WTC11 (cell line): ENCODE data around the gene DEFB127. TPM values are rescaled to one million over a fixed set of nuclear protein-coding genes. Genes with fewer than 3 reads are reported as not detected.
"Not testable (repeated sequence)": the region's sequence is repeated elsewhere in the genome, so short reads cannot be mapped to it uniquely, and the experiment has no call there.

Source experiments
- ATAC-seq: fragments of 200-7000 bp; cut with Tn5 transposase; 2 replicates; pipeline ENCODE4 v1.10.0; 2021; ENCODE audit warnings: mild to moderate bottlenecking, moderate library complexity
- CTCF ChIA-PET: fragments of 300-600 bp; sonication (Branson Sonifier 250); formaldehyde crosslinking; loops from one replicate; lab custom pipeline; 2021; ENCODE audit warnings: antibody characterized with exemption; lab: Charles Lee
- POLR2A ChIA-PET: fragments of 350-600 bp; sonication (Branson Sonifier 250); formaldehyde crosslinking; loops from one replicate; lab custom pipeline; 2021; ENCODE audit warnings: antibody characterized with exemption; lab: Charles Lee
- DNase-seq: peaks from one replicate; pipeline ENCODE4 v3.0.0; 2021; ENCODE audit warnings: low spot score
- H3K27ac Mint-ChIP-seq: 2 replicates; pipeline ENCODE4 v1.8.0; 2021; ENCODE audit warnings: mixed read lengths
- H3K27me3 Mint-ChIP-seq: 2 replicates; pipeline ENCODE4 v1.8.0; 2021; ENCODE audit warnings: low read depth, mild to moderate bottlenecking, moderate library complexity, mixed read lengths
- H3K36me3 Mint-ChIP-seq: 2 replicates; pipeline ENCODE4 v1.8.0; 2021; ENCODE audit warnings: mixed read lengths
- H3K4me1 Mint-ChIP-seq: 2 replicates; pipeline ENCODE4 v1.8.0; 2022; ENCODE audit warnings: mixed read lengths
- H3K4me3 Mint-ChIP-seq: 2 replicates; pipeline ENCODE4 v1.8.0; 2021; ENCODE audit warnings: mild to moderate bottlenecking, moderate library complexity, mixed read lengths
- H3K9me3 Mint-ChIP-seq: 2 replicates; pipeline ENCODE4 v1.8.0; 2021; ENCODE audit warnings: mixed read lengths
- ATF1 ChIP-seq: sonication (generic); formaldehyde crosslinking; IDR thresholded peaks from 2 replicates; pipeline ENCODE4 v1.8.1; 2023; ENCODE audit warnings: mild to moderate bottlenecking, moderate library complexity, missing genetic modification reagents
- FOXK1 ChIP-seq: sonication (generic); formaldehyde crosslinking; IDR thresholded peaks from 2 replicates; pipeline ENCODE4 v1.8.0; 2022; ENCODE audit warnings: mild to moderate bottlenecking, moderate library complexity, missing genetic modification reagents
- JAZF1 ChIP-seq: fragments of 250-450 bp; sonication (Bioruptor Pico); IDR thresholded peaks from 2 replicates; pipeline ENCODE4 v1.9.0; 2021; ENCODE audit warnings: moderate library complexity, mild to moderate bottlenecking, inconsistent platforms
- JUN ChIP-seq: sonication (generic); formaldehyde crosslinking; IDR thresholded peaks from 2 replicates; pipeline ENCODE4 v1.8.0; 2023; ENCODE audit warnings: mild to moderate bottlenecking, missing genetic modification reagents
- PRDM15 ChIP-seq: sonication (generic); formaldehyde crosslinking; IDR thresholded peaks from 2 replicates; pipeline ENCODE4 v1.8.0; 2022; ENCODE audit warnings: missing genetic modification reagents
- SMAD3 ChIP-seq: sonication (generic); formaldehyde crosslinking; IDR thresholded peaks from 2 replicates; pipeline ENCODE4 v1.8.0; 2022; ENCODE audit warnings: missing genetic modification reagents, mild to moderate bottlenecking, borderline replicate concordance
- SMAD4 ChIP-seq: sonication (generic); formaldehyde crosslinking; IDR thresholded peaks from 2 replicates; pipeline ENCODE4 v1.8.0; 2022; ENCODE audit warnings: mild to moderate bottlenecking, missing genetic modification reagents
- STAT6 ChIP-seq: sonication (generic); formaldehyde crosslinking; conservative IDR thresholded peaks from 2 replicates; pipeline ENCODE4 v1.8.1; 2023; ENCODE audit warnings: mild to moderate bottlenecking, low read depth, missing genetic modification reagents, moderate library complexity
- TEAD1 ChIP-seq: sonication (generic); formaldehyde crosslinking; IDR thresholded peaks from 2 replicates; pipeline ENCODE4 v1.8.0; 2022; ENCODE audit warnings: mild to moderate bottlenecking, missing genetic modification reagents
- ZNF219 ChIP-seq: sonication (generic); formaldehyde crosslinking; IDR thresholded peaks from 2 replicates; pipeline ENCODE4 v1.8.0; 2023; ENCODE audit warnings: missing genetic modification reagents, mild to moderate bottlenecking, borderline replicate concordance
- ZNF423 ChIP-seq: fragments of 250-450 bp; sonication (Bioruptor Pico); IDR thresholded peaks from 2 replicates; pipeline ENCODE4 v2.1.2; 2022; ENCODE audit warnings: mild to moderate bottlenecking, moderate library complexity
- total RNA-seq: library from RNA; stranded (reverse); gene quantifications from 3 replicates; pipeline ENCODE4 v1.2.3, GENCODE V29; 2021
- TF ChIP-seq, protein P1 (sequence below): fragments of 200-600 bp; IDR thresholded peaks from 2 replicates; pipeline ENCODE4 v1.8.0; 2022; ENCODE audit warnings: antibody characterized with exemption
- TF ChIP-seq, protein P2 (sequence below): sonication (generic); formaldehyde crosslinking; IDR thresholded peaks from 2 replicates; pipeline ENCODE4 v1.8.0; 2023; ENCODE audit warnings: missing genetic modification reagents, mild to moderate bottlenecking, borderline replicate concordance
- TF ChIP-seq, protein P3 (sequence below): sonication (generic); formaldehyde crosslinking; IDR thresholded peaks from 2 replicates; pipeline ENCODE4 v1.8.1; 2023; ENCODE audit warnings: mild to moderate bottlenecking, missing genetic modification reagents, moderate library complexity

Gene DEFB127
- total RNA-seq, 1 experiment from 2014 or later = not detected

GRCh38 chr20:129786-130323 lies 27.4 kb upstream of the DEFB127 start:
- H3K36me3 Mint-ChIP-seq, H3K4me1 Mint-ChIP-seq, ATAC-seq, H3K27ac Mint-ChIP-seq, POLR2A ChIA-PET, DNase-seq: not testable (repeated sequence)
- peaks cover 16% of the 10 kb centered on the region; the same call in 1 of the 2 replicates for H3K27me3 Mint-ChIP-seq
- H3K4me3 Mint-ChIP-seq = peak overlapping the region; percentile 54
- CTCF ChIA-PET = interaction anchor here (0.6 kb wide), 1 partner anchor 135 kb away, joined by 3 read pairs; no protein-coding TSS in a partner anchor
- peaks cover 24% of the 10 kb centered on the region for H3K9me3 Mint-ChIP-seq

DNA sequence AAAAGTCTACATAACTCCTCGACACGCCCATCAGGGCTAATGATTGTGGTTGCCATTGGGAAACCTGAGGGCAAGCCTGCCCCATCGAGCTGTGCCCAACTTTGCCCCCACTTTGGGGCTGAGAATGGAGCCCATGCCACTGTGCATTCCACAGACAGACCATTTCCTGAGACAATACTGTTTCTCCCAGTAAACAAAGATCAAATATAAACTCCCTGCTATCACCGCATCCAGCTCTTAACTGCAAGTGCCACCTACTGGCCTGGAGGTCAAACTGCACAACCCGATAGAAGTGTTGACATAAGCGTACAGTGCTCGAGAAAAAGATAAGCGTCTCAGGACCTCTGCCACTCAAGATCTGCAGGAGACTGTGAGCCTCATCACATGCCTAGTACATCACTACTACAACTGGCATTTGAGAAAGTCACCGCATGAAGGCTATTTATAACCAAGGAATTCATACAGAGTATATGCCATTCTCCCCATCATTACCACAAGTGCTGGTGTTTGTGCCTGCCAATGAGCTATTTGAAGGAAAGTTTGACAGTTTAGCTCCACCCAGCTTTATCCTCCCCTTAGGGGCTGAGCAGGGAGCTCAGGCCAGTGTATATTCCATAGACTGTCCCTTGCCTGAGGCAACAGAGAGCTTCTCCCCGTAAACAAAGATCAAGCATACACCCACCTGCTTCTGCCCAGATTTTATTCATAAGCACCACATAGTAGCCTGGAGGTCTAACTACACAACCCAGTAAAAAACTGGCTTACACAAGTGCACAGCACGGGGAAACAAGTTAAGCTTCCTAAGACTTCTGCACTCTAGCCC lies 19.4 kb upstream of the DEFB127 start:
- Mint-ChIP-seq H3K27me3 (peaks cover 21% of the 10 kb centered on the region), H3K9me3 (peaks cover 24% of the 10 kb centered on the region), H3K27ac (no peak overlapping the region), H3K36me3 (peaks cover 16% of the 10 kb centered on the region), H3K4me3 (no peak overlapping the region), H3K4me1 (no peaks in the 10 kb centered on the region; the same call in 1 of the 2 replicates)
- ChIA-PET CTCF (interaction anchor here (0.6 to 1.6 kb wide), 8 partner anchors 8 to 82 kb away, joined by 3 to 11 read pairs (median 3); no protein-coding TSS in a partner anchor), POLR2A (no interaction called here)
- ATAC-seq = peak; percentile 64
- DNase-seq = peak; percentile 23
- no peak for TF ChIP-seq JAZF1 (CRISPR knock-in tag)
- TF ChIP-seq, protein P1, sequence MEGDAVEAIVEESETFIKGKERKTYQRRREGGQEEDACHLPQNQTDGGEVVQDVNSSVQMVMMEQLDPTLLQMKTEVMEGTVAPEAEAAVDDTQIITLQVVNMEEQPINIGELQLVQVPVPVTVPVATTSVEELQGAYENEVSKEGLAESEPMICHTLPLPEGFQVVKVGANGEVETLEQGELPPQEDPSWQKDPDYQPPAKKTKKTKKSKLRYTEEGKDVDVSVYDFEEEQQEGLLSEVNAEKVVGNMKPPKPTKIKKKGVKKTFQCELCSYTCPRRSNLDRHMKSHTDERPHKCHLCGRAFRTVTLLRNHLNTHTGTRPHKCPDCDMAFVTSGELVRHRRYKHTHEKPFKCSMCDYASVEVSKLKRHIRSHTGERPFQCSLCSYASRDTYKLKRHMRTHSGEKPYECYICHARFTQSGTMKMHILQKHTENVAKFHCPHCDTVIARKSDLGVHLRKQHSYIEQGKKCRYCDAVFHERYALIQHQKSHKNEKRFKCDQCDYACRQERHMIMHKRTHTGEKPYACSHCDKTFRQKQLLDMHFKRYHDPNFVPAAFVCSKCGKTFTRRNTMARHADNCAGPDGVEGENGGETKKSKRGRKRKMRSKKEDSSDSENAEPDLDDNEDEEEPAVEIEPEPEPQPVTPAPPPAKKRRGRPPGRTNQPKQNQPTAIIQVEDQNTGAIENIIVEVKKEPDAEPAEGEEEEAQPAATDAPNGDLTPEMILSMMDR = peak; percentile 58; the same call in 1 of the 2 replicates
- TF ChIP-seq TEAD1 (CRISPR knock-in tag) = no peak
- TF ChIP-seq, protein P2, sequence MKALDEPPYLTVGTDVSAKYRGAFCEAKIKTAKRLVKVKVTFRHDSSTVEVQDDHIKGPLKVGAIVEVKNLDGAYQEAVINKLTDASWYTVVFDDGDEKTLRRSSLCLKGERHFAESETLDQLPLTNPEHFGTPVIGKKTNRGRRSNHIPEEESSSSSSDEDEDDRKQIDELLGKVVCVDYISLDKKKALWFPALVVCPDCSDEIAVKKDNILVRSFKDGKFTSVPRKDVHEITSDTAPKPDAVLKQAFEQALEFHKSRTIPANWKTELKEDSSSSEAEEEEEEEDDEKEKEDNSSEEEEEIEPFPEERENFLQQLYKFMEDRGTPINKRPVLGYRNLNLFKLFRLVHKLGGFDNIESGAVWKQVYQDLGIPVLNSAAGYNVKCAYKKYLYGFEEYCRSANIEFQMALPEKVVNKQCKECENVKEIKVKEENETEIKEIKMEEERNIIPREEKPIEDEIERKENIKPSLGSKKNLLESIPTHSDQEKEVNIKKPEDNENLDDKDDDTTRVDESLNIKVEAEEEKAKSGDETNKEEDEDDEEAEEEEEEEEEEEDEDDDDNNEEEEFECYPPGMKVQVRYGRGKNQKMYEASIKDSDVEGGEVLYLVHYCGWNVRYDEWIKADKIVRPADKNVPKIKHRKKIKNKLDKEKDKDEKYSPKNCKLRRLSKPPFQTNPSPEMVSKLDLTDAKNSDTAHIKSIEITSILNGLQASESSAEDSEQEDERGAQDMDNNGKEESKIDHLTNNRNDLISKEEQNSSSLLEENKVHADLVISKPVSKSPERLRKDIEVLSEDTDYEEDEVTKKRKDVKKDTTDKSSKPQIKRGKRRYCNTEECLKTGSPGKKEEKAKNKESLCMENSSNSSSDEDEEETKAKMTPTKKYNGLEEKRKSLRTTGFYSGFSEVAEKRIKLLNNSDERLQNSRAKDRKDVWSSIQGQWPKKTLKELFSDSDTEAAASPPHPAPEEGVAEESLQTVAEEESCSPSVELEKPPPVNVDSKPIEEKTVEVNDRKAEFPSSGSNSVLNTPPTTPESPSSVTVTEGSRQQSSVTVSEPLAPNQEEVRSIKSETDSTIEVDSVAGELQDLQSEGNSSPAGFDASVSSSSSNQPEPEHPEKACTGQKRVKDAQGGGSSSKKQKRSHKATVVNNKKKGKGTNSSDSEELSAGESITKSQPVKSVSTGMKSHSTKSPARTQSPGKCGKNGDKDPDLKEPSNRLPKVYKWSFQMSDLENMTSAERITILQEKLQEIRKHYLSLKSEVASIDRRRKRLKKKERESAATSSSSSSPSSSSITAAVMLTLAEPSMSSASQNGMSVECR = no peak
- TF ChIP-seq ATF1 (CRISPR knock-in tag) = no peak
- TF ChIP-seq ZNF423 = no peak
- TF ChIP-seq ZNF219 (CRISPR knock-in tag) = no peak

DNA sequence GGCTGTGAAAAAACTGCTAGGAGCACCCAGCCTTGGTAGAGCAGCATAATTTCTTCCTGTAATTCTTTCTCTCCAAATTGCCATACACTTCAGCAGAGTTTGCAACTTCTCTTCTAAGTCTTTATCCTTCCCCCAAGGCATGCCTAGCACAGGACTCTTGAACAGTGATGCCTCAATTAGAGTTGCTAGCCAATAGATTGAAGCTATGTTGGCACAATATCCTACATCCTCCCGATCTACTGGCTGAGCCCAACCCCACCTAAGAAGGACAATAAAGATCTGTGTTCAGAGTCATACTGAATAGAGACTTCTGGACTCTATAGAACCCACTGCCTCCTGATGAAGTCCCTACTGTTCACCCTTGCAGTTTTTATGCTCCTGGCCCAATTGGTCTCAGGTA lies 15.0 kb upstream of the DEFB127 start, which contains the start of gene DEFB126:
Gene DEFB126, plus strand, starts transcription at position 301 of the 400 bp plus-strand sequence. Its CDS starts 39 bp downstream, at position 340.
- CTCF ChIA-PET = no interaction called here
- no peak for DNase-seq

More for the DNA sequence above, 15.0 kb upstream of the DEFB127 start, which contains the start of gene DEFB126:
- Mint-ChIP-seq H3K4me1 (peaks cover 14% of the 10 kb centered on the region), H3K27me3 (peaks cover 37% of the 10 kb centered on the region), H3K27ac (no peak within 1 kb of the TSS), H3K9me3 (peaks cover 11% of the 10 kb centered on the region), H3K36me3 (peaks cover 6% of the 10 kb centered on the region; the same call in 1 of the 2 replicates), H3K4me3 (no peak within 1 kb of the TSS)
- ATAC-seq = no peak
- TF ChIP-seq PRDM15 (no peak), SMAD4 (CRISPR knock-in tag) (no peak), STAT6 (no peak), FOXK1 (CRISPR knock-in tag) (no peak), SMAD3 (CRISPR knock-in tag) (no peak), JUN (CRISPR knock-in tag) (no peak)
- TF ChIP-seq, protein P3, sequence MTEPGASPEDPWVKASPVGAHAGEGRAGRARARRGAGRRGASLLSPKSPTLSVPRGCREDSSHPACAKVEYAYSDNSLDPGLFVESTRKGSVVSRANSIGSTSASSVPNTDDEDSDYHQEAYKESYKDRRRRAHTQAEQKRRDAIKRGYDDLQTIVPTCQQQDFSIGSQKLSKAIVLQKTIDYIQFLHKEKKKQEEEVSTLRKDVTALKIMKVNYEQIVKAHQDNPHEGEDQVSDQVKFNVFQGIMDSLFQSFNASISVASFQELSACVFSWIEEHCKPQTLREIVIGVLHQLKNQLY (CRISPR knock-in tag) = no peak
- POLR2A ChIA-PET = no interaction called here
